ENCODE data around the gene ETDB.

- TF ChIP-seq POLR2A (IDR thresholded peaks at IDR 0.05; ENCODE audit: low read length) (no peak), GATA1 (IDR thresholded peaks at IDR 0.05; ENCODE audit: low read depth, low read length) (no peak)
These were observed 32.5 kb downstream of the ETDB start for GRCh38 chrX:135087867-135088266.

All from erythroblast (primary cell).